Heart left ventricle (tissue), 13 donors: ENCODE data around the gene PIK3AP1.

ENCODE experiments used
- CTCF ChIP-seq, 12 donors: fragments of 200-600 bp; sonication (generic) in 4 of 12; IDR thresholded peaks; one replicate each; pipeline versions ENCODE4 v1.5.0 to v1.8.0; 2018 to 2022; ENCODE audit warnings: antibody characterized with exemption in 12 of 12, mild to moderate bottlenecking in 5 of 12
- POLR2A ChIP-seq, 2 donors: fragments of 450-650 bp; IDR thresholded peaks; one replicate each; pipeline ENCODE4 v1.6.1; 2017; ENCODE audit warnings: antibody characterized with exemption in 2 of 2, mild to moderate bottlenecking in 2 of 2, moderate library complexity in 2 of 2
- donor health status: ischemic (EF 13 %, LVEDD 7.1; RV severe dilation, severe dysfunction).
- donor health status: DM: no; HTN: yes; CAD: no.
- donor health status: DM: no; HTN: no; CAD: no.
- donor health status: ischemic (EF 25% LVEDD 6.9; RV normal size, moderate dysfunction).
- donor health status: ischemic (EF 25% LVEDD 5.7; RV mildly dilated, moderate dysfunction).
- donor health status: ischemic (EF 35%, LVEDD 5.7; RV mildly dilated, moderate dysfunction).
- donor health status: nonischemic (EF 11% LVEDD 7.7; RV severe dilation, severe dysfunction).
- donor health status: DM: yes; HTN: yes; CAD: no.
- donor health status: PGD.
- donor health status: ischemic (EF 29% LVEDD 5.4; RV normal size, mild dysfunction).
- donor health status: nonischemic (EF 23%, LVEDD 6.1; RV moderate dilation, normal function).

- no peak for TF ChIP-seq CTCF (IDR thresholded peaks at IDR 0.05)
- no peak for TF ChIP-seq POLR2A (IDR thresholded peaks at IDR 0.05)
Measured at GRCh38 chr10:96695366-96695765, 24.9 kb downstream of the PIK3AP1 start.
